ENCODE results near the gene ABCA1.
"Not testable (repeated sequence)": the region's sequence is repeated elsewhere in the genome, so short reads cannot be mapped to it uniquely, and the experiment has no call there.

The ABCA1 gene

GRCh38 chr9:104899759-104900247 lies 28.2 kb downstream of the ABCA1 start:
- H3K9me3 ChIP-seq, result no peaks in the 10 kb centered on the region
- DNase-seq, result no peak
- H3K27me3 ChIP-seq, result no peaks in the 10 kb centered on the region
- H3K27ac ChIP-seq, result no peak overlapping the region
- TF ChIP-seq CTCF (IDR thresholded peaks at IDR 0.05), result no peak
- H3K4me1 ChIP-seq, result peaks cover 0 to 15% (median 5%) of the 10 kb centered on the region in 4 donors
- intact Hi-C loops (cut with DNase I; ENCODE audit: low total_unique reads), result no loop called here
- no peak overlapping the region for H3K4me3 ChIP-seq
- H3K36me3 ChIP-seq, result peaks cover 0 to 30% (median 0%) of the 10 kb centered on the region in 3 donors

GRCh38 chr9:104898376-104898775 lies 29.6 kb downstream of the ABCA1 start:
- Histone ChIP-seq H3K4me1 (peaks cover 0 to 15% (median 4%) of the 10 kb centered on the region in 4 donors), H3K36me3 (peaks cover 0 to 30% (median 0%) of the 10 kb centered on the region in 3 donors)
- DNase-seq; H3K27ac ChIP-seq; H3K4me3 ChIP-seq; intact Hi-C loops (cut with DNase I; ENCODE audit: low total_unique reads); H3K9me3 ChIP-seq; H3K27me3 ChIP-seq: not testable (repeated sequence)

GRCh38 chr9:104896131-104896530 lies 31.8 kb downstream of the ABCA1 start:
- Histone ChIP-seq H3K27me3 (no peaks in the 10 kb centered on the region), H3K4me1 (peaks cover 0 to 14% (median 4%) of the 10 kb centered on the region in 4 donors), H3K9me3 (no peaks in the 10 kb centered on the region), H3K27ac (no peak overlapping the region), H3K4me3 (no peak overlapping the region), H3K36me3 (peaks cover 0 to 24% (median 0%) of the 10 kb centered on the region in 3 donors)
- DNase-seq, result no peak
- intact Hi-C loops (cut with DNase I; ENCODE audit: low total_unique reads), result no loop called here
- TF ChIP-seq CTCF (IDR thresholded peaks at IDR 0.05), result no peak

GRCh38 chr9:104895572-104895971 lies 32.4 kb downstream of the ABCA1 start:
- Histone ChIP-seq H3K9me3 (no peaks in the 10 kb centered on the region), H3K27ac (no peak overlapping the region), H3K4me3 (no peak overlapping the region), H3K4me1 (peaks cover 0 to 8% (median 4%) of the 10 kb centered on the region in 4 donors), H3K27me3 (no peaks in the 10 kb centered on the region), H3K36me3 (peaks cover 0 to 20% (median 0%) of the 10 kb centered on the region in 3 donors)
- TF ChIP-seq CTCF (IDR thresholded peaks at IDR 0.05), result no peak
- intact Hi-C loops (cut with DNase I; ENCODE audit: low total_unique reads), result no loop called here
- no peak for DNase-seq

GRCh38 chr9:104892701-104893100 lies 35.3 kb downstream of the ABCA1 start:
- no peak for TF ChIP-seq CTCF (IDR thresholded peaks at IDR 0.05)
- Histone ChIP-seq H3K9me3 (no peaks in the 10 kb centered on the region), H3K27me3 (no peaks in the 10 kb centered on the region), H3K4me3 (no peak overlapping the region), H3K4me1 (peaks cover 0 to 7% (median 4%) of the 10 kb centered on the region in 4 donors), H3K27ac (no peak overlapping the region), H3K36me3 (peaks cover 6 to 12% (median 10%) of the 10 kb centered on the region in 3 donors)
- DNase-seq, result no peak
- intact Hi-C loops (cut with DNase I; ENCODE audit: low total_unique reads), result no loop called here

- Histone ChIP-seq H3K4me1 (peaks cover 0 to 3% (median 0%) of the 10 kb centered on the region in 4 donors), H3K9me3 (no peaks in the 10 kb centered on the region), H3K4me3 (no peak overlapping the region), H3K27me3 (no peaks in the 10 kb centered on the region), H3K27ac (no peak overlapping the region), H3K36me3 (peaks cover 19 to 35% (median 33%) of the 10 kb centered on the region in 3 donors)
- DNase-seq, result no peak
- no peak for TF ChIP-seq CTCF (IDR thresholded peaks at IDR 0.05)
- intact Hi-C loops (cut with DNase I; ENCODE audit: low total_unique reads), result no loop called here
Observed at GRCh38 chr9:104890433-104890770, 37.6 kb downstream of the ABCA1 start.
